Progenitor cell of endocrine pancreas (in vitro differentiated cells): ENCODE measurements around the gene CREBBP. TPM values are rescaled to one million over a fixed set of nuclear protein-coding genes. Genes with fewer than 3 reads are reported as not detected.
A peak's percentile ranks its signal among the peaks of the same experiment; 100 is the strongest.

Experiments used
- DNase-seq: peaks from one replicate; pipeline ENCODE4 v3.0.0; 2021; ENCODE audit warnings: low spot score; ENCODE audit not compliant: unreplicated experiment
- H3K27ac Mint-ChIP-seq: 2 replicates; pipeline ENCODE4 v1.8.0; 2021; ENCODE audit warnings: mild to moderate bottlenecking, moderate library complexity, mixed read lengths
- H3K27me3 Mint-ChIP-seq: 2 replicates; pipeline ENCODE4 v1.8.0; 2021; ENCODE audit warnings: mixed read lengths
- H3K36me3 Mint-ChIP-seq: 2 replicates; pipeline ENCODE4 v1.8.0; 2022; ENCODE audit warnings: mixed read lengths; ENCODE audit not compliant: insufficient read depth
- H3K4me1 Mint-ChIP-seq: 2 replicates; pipeline ENCODE4 v1.8.0; 2021; ENCODE audit warnings: low read depth, mixed read lengths
- H3K4me3 Mint-ChIP-seq: 2 replicates; pipeline ENCODE4 v1.8.0; 2021; ENCODE audit warnings: low read depth, mild to moderate bottlenecking, moderate library complexity, mixed read lengths
- H3K9me3 Mint-ChIP-seq: 2 replicates; pipeline ENCODE4 v1.8.0; 2021; ENCODE audit warnings: low read depth, mixed read lengths
- total RNA-seq: library from RNA; stranded (reverse); gene quantifications from 2 replicates; pipeline ENCODE4 v1.2.1, GENCODE V29; 2021
- TF ChIP-seq, protein P1 (sequence below): fragments of 200-600 bp; sonication (generic); IDR thresholded peaks from one replicate; pipeline ENCODE4 v1.5.0; 2021; ENCODE audit warnings: antibody characterized with exemption, mild to moderate bottlenecking; ENCODE audit not compliant: unreplicated experiment

The CREBBP gene
- total RNA-seq, 1 donor from 2014 or later = 144 TPM

- peaks cover 18% of the 10 kb centered on the region for H3K36me3 Mint-ChIP-seq
- no peaks in the 10 kb centered on the region for H3K4me1 Mint-ChIP-seq
- no peaks in the 10 kb centered on the region for H3K27me3 Mint-ChIP-seq
- H3K27ac Mint-ChIP-seq = no peak overlapping the region
- DNase-seq = no peak
- H3K9me3 Mint-ChIP-seq = no peaks in the 10 kb centered on the region
- TF ChIP-seq, protein P1, sequence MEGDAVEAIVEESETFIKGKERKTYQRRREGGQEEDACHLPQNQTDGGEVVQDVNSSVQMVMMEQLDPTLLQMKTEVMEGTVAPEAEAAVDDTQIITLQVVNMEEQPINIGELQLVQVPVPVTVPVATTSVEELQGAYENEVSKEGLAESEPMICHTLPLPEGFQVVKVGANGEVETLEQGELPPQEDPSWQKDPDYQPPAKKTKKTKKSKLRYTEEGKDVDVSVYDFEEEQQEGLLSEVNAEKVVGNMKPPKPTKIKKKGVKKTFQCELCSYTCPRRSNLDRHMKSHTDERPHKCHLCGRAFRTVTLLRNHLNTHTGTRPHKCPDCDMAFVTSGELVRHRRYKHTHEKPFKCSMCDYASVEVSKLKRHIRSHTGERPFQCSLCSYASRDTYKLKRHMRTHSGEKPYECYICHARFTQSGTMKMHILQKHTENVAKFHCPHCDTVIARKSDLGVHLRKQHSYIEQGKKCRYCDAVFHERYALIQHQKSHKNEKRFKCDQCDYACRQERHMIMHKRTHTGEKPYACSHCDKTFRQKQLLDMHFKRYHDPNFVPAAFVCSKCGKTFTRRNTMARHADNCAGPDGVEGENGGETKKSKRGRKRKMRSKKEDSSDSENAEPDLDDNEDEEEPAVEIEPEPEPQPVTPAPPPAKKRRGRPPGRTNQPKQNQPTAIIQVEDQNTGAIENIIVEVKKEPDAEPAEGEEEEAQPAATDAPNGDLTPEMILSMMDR = no peak
- H3K4me3 Mint-ChIP-seq = no peak overlapping the region
These were observed 154.4 kb downstream of the CREBBP start for GRCh38 chr16:3726021-3726687.

DNA sequence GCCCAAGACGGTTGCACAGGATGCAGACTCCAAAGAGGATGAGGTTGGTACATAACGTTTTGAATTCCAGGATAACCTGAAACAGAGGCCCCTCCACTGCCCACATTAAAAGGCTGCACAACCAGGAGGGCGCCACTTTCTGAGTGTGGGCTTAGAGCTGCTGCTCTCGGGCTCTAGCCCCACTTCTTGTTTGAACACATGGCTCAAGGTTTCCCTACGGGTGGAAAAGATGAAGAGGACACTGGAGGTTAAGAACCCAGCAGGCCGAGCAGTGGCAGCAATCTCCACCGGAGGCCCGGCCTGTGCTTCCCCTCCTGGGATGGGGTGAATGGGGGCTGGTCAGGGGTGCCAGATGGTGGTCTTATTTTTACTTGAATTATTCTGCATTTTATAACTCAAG lies 155.2 kb downstream of the CREBBP start:
- peak overlapping the region; percentile 76 for H3K27ac Mint-ChIP-seq
- H3K9me3 Mint-ChIP-seq = no peaks in the 10 kb centered on the region
- no peaks in the 10 kb centered on the region for H3K27me3 Mint-ChIP-seq
- TF ChIP-seq, protein P1 = no peak
- no peaks in the 10 kb centered on the region for H3K4me1 Mint-ChIP-seq
- peaks cover 15% of the 10 kb centered on the region for H3K36me3 Mint-ChIP-seq
- no peak for DNase-seq
- H3K4me3 Mint-ChIP-seq = no peak overlapping the region

DNA sequence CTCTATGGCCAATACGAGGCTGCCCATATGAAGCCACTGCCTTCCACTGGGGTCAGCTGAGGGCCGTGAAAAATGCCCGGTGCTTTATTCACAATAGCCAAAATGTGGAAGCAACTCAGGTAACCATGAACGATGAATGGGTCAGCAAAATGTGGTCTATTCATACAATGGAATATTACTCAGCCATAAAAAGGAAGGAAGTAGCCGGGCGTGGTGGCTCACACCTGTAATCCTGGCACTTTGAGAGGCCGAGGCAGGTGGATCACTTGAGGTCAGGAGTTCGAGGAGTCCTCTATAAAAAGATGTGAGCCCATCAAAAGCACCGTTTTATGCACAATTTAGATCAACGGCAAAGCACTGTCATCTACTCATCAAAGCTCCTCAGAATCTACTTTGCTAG lies 158.0 kb downstream of the CREBBP start:
- TF ChIP-seq, protein P1 = no peak
- no peak overlapping the region for H3K4me3 Mint-ChIP-seq
- DNase-seq = no peak
- no peaks in the 10 kb centered on the region for H3K27me3 Mint-ChIP-seq
- peaks cover 7% of the 10 kb centered on the region for H3K36me3 Mint-ChIP-seq
- no peaks in the 10 kb centered on the region for H3K9me3 Mint-ChIP-seq
- H3K4me1 Mint-ChIP-seq = peaks cover 6% of the 10 kb centered on the region
- H3K27ac Mint-ChIP-seq = no peak overlapping the region

GRCh38 chr16:3720418-3720817 lies 160.1 kb downstream of the CREBBP start:
- TF ChIP-seq, protein P1 = no peak

GRCh38 chr16:3718628-3719027 lies 161.9 kb downstream of the CREBBP start:
- no peaks in the 10 kb centered on the region for H3K9me3 Mint-ChIP-seq
- H3K27me3 Mint-ChIP-seq = no peaks in the 10 kb centered on the region
- no peak for DNase-seq
- H3K27ac Mint-ChIP-seq = peak overlapping the region; percentile 31
- TF ChIP-seq, protein P1 = no peak
- H3K36me3 Mint-ChIP-seq = peaks cover 2% of the 10 kb centered on the region
- H3K4me1 Mint-ChIP-seq = peaks cover 18% of the 10 kb centered on the region
- H3K4me3 Mint-ChIP-seq = peak overlapping the region; percentile 81

More at GRCh38 chr16:3720418-3720817, 160.1 kb downstream of the CREBBP start:
- Mint-ChIP-seq H3K27me3 (no peaks in the 10 kb centered on the region), H3K4me3 (no peak overlapping the region), H3K4me1 (peaks cover 11% of the 10 kb centered on the region), H3K36me3 (peaks cover 4% of the 10 kb centered on the region), H3K9me3 (no peaks in the 10 kb centered on the region), H3K27ac (no peak overlapping the region)
- no peak for DNase-seq
